ENCODE measurements around the gene MRGPRD.

The MRGPRD gene

GRCh38 chr11:68932358-68932757, 48.4 kb downstream of the MRGPRD start:
- Histone ChIP-seq H3K27ac (replicated peaks) (no peak overlapping the region), H3K27me3 (ENCODE audit: insufficient read depth, poor library complexity, severe bottlenecking) (no peaks in the 10 kb centered on the region), H3K4me3 (replicated peaks; ENCODE audit: insufficient read depth, low read length) (no peak overlapping the region)
- TF ChIP-seq, protein P1, sequence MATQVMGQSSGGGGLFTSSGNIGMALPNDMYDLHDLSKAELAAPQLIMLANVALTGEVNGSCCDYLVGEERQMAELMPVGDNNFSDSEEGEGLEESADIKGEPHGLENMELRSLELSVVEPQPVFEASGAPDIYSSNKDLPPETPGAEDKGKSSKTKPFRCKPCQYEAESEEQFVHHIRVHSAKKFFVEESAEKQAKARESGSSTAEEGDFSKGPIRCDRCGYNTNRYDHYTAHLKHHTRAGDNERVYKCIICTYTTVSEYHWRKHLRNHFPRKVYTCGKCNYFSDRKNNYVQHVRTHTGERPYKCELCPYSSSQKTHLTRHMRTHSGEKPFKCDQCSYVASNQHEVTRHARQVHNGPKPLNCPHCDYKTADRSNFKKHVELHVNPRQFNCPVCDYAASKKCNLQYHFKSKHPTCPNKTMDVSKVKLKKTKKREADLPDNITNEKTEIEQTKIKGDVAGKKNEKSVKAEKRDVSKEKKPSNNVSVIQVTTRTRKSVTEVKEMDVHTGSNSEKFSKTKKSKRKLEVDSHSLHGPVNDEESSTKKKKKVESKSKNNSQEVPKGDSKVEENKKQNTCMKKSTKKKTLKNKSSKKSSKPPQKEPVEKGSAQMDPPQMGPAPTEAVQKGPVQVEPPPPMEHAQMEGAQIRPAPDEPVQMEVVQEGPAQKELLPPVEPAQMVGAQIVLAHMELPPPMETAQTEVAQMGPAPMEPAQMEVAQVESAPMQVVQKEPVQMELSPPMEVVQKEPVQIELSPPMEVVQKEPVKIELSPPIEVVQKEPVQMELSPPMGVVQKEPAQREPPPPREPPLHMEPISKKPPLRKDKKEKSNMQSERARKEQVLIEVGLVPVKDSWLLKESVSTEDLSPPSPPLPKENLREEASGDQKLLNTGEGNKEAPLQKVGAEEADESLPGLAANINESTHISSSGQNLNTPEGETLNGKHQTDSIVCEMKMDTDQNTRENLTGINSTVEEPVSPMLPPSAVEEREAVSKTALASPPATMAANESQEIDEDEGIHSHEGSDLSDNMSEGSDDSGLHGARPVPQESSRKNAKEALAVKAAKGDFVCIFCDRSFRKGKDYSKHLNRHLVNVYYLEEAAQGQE (IDR thresholded peaks at IDR 0.05; ENCODE audit: insufficient replicate concordance, low read depth): no peak
- TF ChIP-seq GABPA (IDR thresholded peaks at IDR 0.05; ENCODE audit: low read depth) (no peak), POLR2AphosphoS5 (IDR thresholded peaks at IDR 0.05; ENCODE audit: low read depth) (no peak), SPI1 (IDR thresholded peaks at IDR 0.05; ENCODE audit: borderline replicate concordance, low read depth) (no peak), CTCF (IDR thresholded peaks at IDR 0.05; ENCODE audit: insufficient read depth, low read length) (no peak)
- DNase-seq (ENCODE audit: low read depth in 1 of 2, low spot score in 1 of 2): no peak

DNA sequence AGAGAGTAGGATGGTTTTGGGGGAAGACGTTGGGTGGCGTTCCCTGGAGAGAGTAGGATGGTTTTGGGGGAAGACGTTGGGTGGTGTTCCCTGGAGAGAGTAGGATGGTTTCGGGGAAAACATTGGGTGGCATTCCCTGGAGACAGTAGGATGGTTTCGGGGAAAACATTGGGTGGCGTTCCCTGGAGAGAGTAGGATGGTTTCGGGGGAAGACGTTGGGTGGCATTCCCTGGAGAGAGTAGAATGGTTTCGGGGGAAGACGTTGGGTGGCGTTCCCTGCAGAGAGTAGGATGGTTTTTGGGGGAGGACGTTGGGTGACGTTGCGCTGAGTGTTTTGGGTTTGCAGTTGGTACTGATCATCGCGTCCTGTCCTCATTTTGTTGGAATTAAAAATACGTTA, 48.9 kb downstream of the MRGPRD start:
- Histone ChIP-seq H3K27me3 (ENCODE audit: insufficient read depth, poor library complexity, severe bottlenecking) (no peaks in the 10 kb centered on the region), H3K4me3 (replicated peaks; ENCODE audit: insufficient read depth, low read length) (no peak overlapping the region), H3K27ac (replicated peaks) (no peak overlapping the region)
- DNase-seq (ENCODE audit: low read depth in 1 of 2, low spot score in 1 of 2): no peak
- TF ChIP-seq, protein P1 (IDR thresholded peaks at IDR 0.05; ENCODE audit: insufficient replicate concordance, low read depth): no peak
- no peak for TF ChIP-seq POLR2AphosphoS5 (IDR thresholded peaks at IDR 0.05; ENCODE audit: low read depth)
- TF ChIP-seq SPI1 (IDR thresholded peaks at IDR 0.05; ENCODE audit: borderline replicate concordance, low read depth): no peak
- TF ChIP-seq CTCF (IDR thresholded peaks at IDR 0.05; ENCODE audit: insufficient read depth, low read length): no peak
- no peak for TF ChIP-seq GABPA (IDR thresholded peaks at IDR 0.05; ENCODE audit: low read depth)

GRCh38 chr11:68930991-68931855, 49.6 kb downstream of the MRGPRD start:
- no peak for TF ChIP-seq SPI1 (IDR thresholded peaks at IDR 0.05; ENCODE audit: borderline replicate concordance, low read depth)
- TF ChIP-seq POLR2AphosphoS5 (IDR thresholded peaks at IDR 0.05; ENCODE audit: low read depth): no peak
- TF ChIP-seq, protein P1 (IDR thresholded peaks at IDR 0.05; ENCODE audit: insufficient replicate concordance, low read depth): no peak
- no peak for TF ChIP-seq GABPA (IDR thresholded peaks at IDR 0.05; ENCODE audit: low read depth)
- no peak for TF ChIP-seq CTCF (IDR thresholded peaks at IDR 0.05; ENCODE audit: insufficient read depth, low read length)
- Histone ChIP-seq H3K4me3 (replicated peaks; ENCODE audit: insufficient read depth, low read length) (no peak overlapping the region), H3K27me3 (ENCODE audit: insufficient read depth, poor library complexity, severe bottlenecking) (no peaks in the 10 kb centered on the region), H3K27ac (replicated peaks) (no peak overlapping the region)
- no peak for DNase-seq (ENCODE audit: low read depth in 1 of 2, low spot score in 1 of 2)

All from HL-60 (cell line).